Activated T-helper 1 cell treated with anti-CD3 and anti-CD28 coated beads, Interleukin-12 subunit alpha, Interleukin-12 subunit beta, Interleukin-2, Interleukin-4 antibody, amounts not matched to agents 30 ng/mL and 10 ng/mL and 1 ng/mL, durations not matched to agents 14 hours and 24 hours and 36 hours (primary cell): Measurements from ENCODE around the gene HOXB6. TPM values are rescaled to one million over a fixed set of nuclear protein-coding genes. Genes with fewer than 3 reads are reported as not detected.

Source experiments
- DNase-seq: peaks from one replicate; pipeline ENCODE4 v3.0.0; 2021; ENCODE audit warnings: low spot score
- H3K27ac Mint-ChIP-seq: one replicate; pipeline ENCODE4 v1.8.0; 2021; ENCODE audit warnings: mild to moderate bottlenecking, mixed read lengths
- H3K27me3 Mint-ChIP-seq: one replicate; pipeline ENCODE4 v1.8.0; 2022; ENCODE audit warnings: mild to moderate bottlenecking, moderate library complexity, mixed read lengths; ENCODE audit not compliant: insufficient read depth
- H3K36me3 Mint-ChIP-seq: one replicate; pipeline ENCODE4 v1.8.0; 2021; ENCODE audit warnings: low read depth, mixed read lengths
- H3K4me1 Mint-ChIP-seq: one replicate; pipeline ENCODE4 v1.8.0; 2021; ENCODE audit warnings: low read depth, mixed read lengths
- H3K4me3 Mint-ChIP-seq: one replicate; pipeline ENCODE4 v1.8.0; 2021; ENCODE audit warnings: mild to moderate bottlenecking, moderate library complexity, mixed read lengths
- H3K9me3 Mint-ChIP-seq: one replicate; pipeline ENCODE4 v1.8.0; 2021; ENCODE audit warnings: mixed read lengths
- intact Hi-C: fragments of 100-400 bp; cut with micrococcal nuclease; formaldehyde crosslinking; loops from one replicate; pipeline ENCODE4 v1.15.1; 2024
- total RNA-seq: library from RNA; stranded (reverse); gene quantifications from 2 replicates; pipeline ENCODE4 v1.2.3, GENCODE V29; 2022

HOXB6 gene
- total RNA-seq, 1 donor from 2014 or later: 0.99 TPM

DNA sequence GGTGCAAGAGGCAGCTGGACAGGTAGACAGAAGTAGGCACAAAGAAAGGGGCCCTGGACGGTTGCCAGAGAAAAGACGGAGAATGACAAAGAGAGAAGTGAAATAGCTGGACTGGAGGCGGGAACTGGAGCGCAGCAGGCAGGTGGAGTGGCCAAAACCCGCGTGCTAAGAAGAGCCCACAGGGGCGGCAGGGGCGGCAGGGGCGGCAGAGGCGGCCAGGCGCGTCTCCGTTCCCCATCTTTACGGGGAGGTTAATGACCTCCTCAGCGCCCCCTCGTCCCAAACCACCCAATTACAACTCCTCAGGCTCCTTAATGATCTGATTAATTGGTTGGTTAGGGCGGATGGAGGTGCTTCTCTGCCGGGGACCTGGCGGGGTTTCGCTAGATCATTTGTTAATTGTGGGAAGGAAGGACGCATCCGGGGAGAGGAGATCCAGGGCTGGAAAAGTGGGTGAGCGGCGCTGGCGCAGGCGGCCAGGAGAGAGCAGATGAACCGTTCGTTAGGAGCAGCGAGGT is 36.8 kb upstream of the HOXB6 start:
- peaks cover 94% of the 10 kb centered on the region for H3K27me3 Mint-ChIP-seq
- intact Hi-C loops: loop anchor here (10.0 kb wide), 1 partner anchor 353 kb away; the partner anchor contains the start of gene IGF2BP1
- H3K27ac Mint-ChIP-seq: peak overlapping the region; percentile 51
- DNase-seq: no peak
- H3K4me3 Mint-ChIP-seq: no peak overlapping the region
- peaks cover 17% of the 10 kb centered on the region for H3K4me1 Mint-ChIP-seq
- no peaks in the 10 kb centered on the region for H3K9me3 Mint-ChIP-seq
- H3K36me3 Mint-ChIP-seq: peaks cover 2% of the 10 kb centered on the region

DNA sequence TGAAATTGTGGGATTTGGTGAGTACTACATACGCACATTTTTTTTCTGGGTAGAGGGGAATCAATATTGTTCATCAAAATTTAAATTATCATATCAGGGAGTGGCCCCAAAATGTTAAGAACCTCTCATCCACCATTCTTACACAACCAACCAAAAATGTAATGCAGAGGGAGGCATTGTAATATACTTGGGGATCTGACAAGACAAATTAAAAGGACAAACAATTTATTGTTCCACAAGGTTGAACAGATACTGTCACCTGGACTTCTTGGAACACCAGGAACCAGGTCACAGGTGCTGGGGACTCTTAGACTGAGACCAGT is 36.0 kb upstream of the HOXB6 start:
- H3K9me3 Mint-ChIP-seq: no peaks in the 10 kb centered on the region
- no peak for DNase-seq
- H3K27me3 Mint-ChIP-seq: peaks cover 98% of the 10 kb centered on the region
- H3K36me3 Mint-ChIP-seq: peaks cover 2% of the 10 kb centered on the region
- intact Hi-C loops: loop anchor here (10.0 kb wide), 1 partner anchor 354 kb away; the partner anchor contains the start of gene IGF2BP1
- H3K4me3 Mint-ChIP-seq: no peak overlapping the region
- no peak overlapping the region for H3K27ac Mint-ChIP-seq
- H3K4me1 Mint-ChIP-seq: peaks cover 19% of the 10 kb centered on the region

- DNase-seq: no peak
- Mint-ChIP-seq H3K27me3 (peaks cover 98% of the 10 kb centered on the region), H3K9me3 (no peaks in the 10 kb centered on the region), H3K4me1 (peaks cover 19% of the 10 kb centered on the region), H3K27ac (no peak overlapping the region), H3K4me3 (no peak overlapping the region), H3K36me3 (peaks cover 2% of the 10 kb centered on the region)
- intact Hi-C loops: loop anchor here (5.0 to 10.0 kb wide), 2 partner anchors 107 to 355 kb away; partner anchors contain the start of gene IGF2BP1
These were observed 35.4 kb upstream of the HOXB6 start for GRCh38 chr17:48639982-48640857.

- Mint-ChIP-seq H3K27ac (no peak overlapping the region), H3K4me1 (peaks cover 19% of the 10 kb centered on the region), H3K4me3 (no peak overlapping the region), H3K27me3 (peaks cover 97% of the 10 kb centered on the region), H3K36me3 (peaks cover 2% of the 10 kb centered on the region), H3K9me3 (no peaks in the 10 kb centered on the region)
- DNase-seq: no peak
- intact Hi-C loops: loop anchor here (5.0 kb wide), 1 partner anchor 108 kb away; no protein-coding TSS in a partner anchor
These were observed 34.4 kb upstream of the HOXB6 start for GRCh38 chr17:48639136-48639535.

DNA sequence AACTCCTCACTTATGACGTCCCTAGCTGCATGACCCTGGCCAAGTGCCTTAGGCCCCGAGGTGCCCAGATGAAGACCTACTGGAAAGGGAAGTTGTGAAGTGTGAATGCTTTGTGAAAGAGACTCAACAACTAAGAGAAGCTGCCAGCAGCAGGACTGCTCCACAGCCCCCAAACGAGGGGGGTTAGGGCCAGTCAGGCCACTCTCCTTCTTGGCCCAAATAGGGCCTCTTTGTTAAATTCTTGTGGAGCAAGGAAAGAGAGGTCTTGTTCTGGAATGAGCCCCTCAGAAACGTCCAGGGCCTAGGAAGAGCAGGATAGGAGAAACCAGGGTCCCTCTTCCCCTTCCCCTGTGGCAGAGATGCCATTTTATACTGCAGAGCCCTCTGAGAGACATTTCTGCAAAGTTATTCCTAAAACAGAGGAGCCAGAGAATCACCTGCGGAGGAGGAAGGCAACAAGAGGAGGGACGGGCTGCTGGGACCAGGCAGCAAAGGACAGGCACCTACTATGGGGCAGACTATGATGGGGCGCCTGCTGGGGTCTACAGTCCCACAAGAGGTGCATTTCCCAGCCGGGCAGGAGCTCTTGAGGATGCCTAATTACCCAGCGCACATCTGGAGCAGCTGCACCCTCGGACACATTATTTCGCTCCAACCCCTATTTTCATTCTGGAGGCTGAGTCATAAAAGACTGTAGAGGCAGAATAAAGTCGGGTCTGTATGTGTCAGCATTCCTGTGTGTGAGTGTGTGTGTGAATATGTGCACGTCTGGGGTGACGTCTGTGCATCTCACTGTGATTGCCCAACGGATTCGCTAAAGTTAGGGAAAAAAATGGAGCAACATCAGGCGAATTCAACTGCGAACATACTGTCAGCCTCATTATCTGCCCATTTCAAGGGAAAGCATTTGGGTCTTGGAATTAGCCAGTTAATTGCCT is 32.8 kb upstream of the HOXB6 start:
- H3K9me3 Mint-ChIP-seq: no peaks in the 10 kb centered on the region

GRCh38 chr17:48636177-48637018 is 31.6 kb upstream of the HOXB6 start:
- DNase-seq: peak; percentile 52
- Mint-ChIP-seq H3K4me1 (peaks cover 12% of the 10 kb centered on the region), H3K27ac (no peak overlapping the region), H3K9me3 (no peaks in the 10 kb centered on the region), H3K4me3 (no peak overlapping the region), H3K36me3 (no peaks in the 10 kb centered on the region), H3K27me3 (peaks cover 90% of the 10 kb centered on the region)
- intact Hi-C loops: loop anchor here (5.0 kb wide), 1 partner anchor 111 kb away; no protein-coding TSS in a partner anchor

More for the DNA sequence above, 32.8 kb upstream of the HOXB6 start:
- no peak for DNase-seq
- H3K4me1 Mint-ChIP-seq: peaks cover 17% of the 10 kb centered on the region
- peaks cover 94% of the 10 kb centered on the region for H3K27me3 Mint-ChIP-seq
- H3K4me3 Mint-ChIP-seq: no peak overlapping the region
- intact Hi-C loops: loop anchor here (5.0 kb wide), 1 partner anchor 110 kb away; no protein-coding TSS in a partner anchor
- H3K36me3 Mint-ChIP-seq: peaks cover 2% of the 10 kb centered on the region
- H3K27ac Mint-ChIP-seq: no peak overlapping the region

DNA sequence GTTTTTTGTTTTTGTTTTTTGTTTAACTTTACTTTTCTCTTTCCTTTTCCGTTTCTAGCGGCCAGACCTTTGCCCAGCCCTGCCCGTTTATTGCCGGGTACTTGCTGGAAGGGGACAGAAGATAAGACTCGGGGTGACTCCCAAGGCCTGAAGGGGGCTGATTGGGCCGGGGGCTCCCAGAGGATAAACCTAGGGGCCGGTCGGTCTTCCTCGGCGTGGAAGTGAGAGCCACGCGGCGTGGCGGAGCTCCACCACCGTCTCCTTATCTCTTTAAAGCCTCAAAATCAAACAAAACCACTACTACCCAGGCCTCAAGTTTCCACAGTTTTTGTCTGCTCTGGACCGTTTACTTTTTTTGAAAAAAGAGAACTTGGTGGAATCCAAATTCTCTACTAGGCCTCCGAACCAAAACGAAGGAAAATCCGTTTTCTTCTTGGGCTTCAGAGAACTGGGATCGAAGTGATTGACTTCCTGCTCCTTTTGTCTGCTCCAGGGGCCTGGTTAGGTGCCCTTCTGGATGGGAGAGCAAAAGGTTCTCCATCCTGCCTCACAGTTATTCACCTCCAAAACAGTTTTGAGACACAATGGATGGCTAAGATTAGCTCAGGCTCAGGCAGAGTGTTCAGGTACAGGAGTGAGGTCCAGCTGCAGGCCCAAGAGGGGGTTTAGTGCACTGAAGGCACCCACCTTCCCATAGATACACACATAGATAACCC is 29.9 kb upstream of the HOXB6 start:
- H3K36me3 Mint-ChIP-seq: no peaks in the 10 kb centered on the region
- peaks cover 89% of the 10 kb centered on the region for H3K27me3 Mint-ChIP-seq
- no peak for DNase-seq
- H3K4me3 Mint-ChIP-seq: peak overlapping the region; percentile 26
- peak overlapping the region; percentile 12 for H3K27ac Mint-ChIP-seq
- intact Hi-C loops: loop anchor here (5.0 kb wide), 1 partner anchor 113 kb away; no protein-coding TSS in a partner anchor
- peaks cover 10% of the 10 kb centered on the region for H3K4me1 Mint-ChIP-seq
- no peaks in the 10 kb centered on the region for H3K9me3 Mint-ChIP-seq

GRCh38 chr17:48633266-48633677 is 28.5 kb upstream of the HOXB6 start:
- Mint-ChIP-seq H3K36me3 (no peaks in the 10 kb centered on the region), H3K27me3 (peaks cover 89% of the 10 kb centered on the region), H3K4me1 (peaks cover 10% of the 10 kb centered on the region), H3K27ac (no peak overlapping the region), H3K4me3 (peak overlapping the region; percentile 50), H3K9me3 (no peaks in the 10 kb centered on the region)
- intact Hi-C loops: no loop called here
- no peak for DNase-seq

- H3K27ac Mint-ChIP-seq: peak overlapping the region; percentile 66
- no peaks in the 10 kb centered on the region for H3K9me3 Mint-ChIP-seq
- peak overlapping the region; percentile 50 for H3K4me3 Mint-ChIP-seq
- no peak for DNase-seq
- intact Hi-C loops: no loop called here
- H3K36me3 Mint-ChIP-seq: no peaks in the 10 kb centered on the region
- H3K27me3 Mint-ChIP-seq: peaks cover 89% of the 10 kb centered on the region
- H3K4me1 Mint-ChIP-seq: peaks cover 10% of the 10 kb centered on the region
These were observed 27.9 kb upstream of the HOXB6 start for GRCh38 chr17:48632579-48633265.

- no peaks in the 10 kb centered on the region for H3K36me3 Mint-ChIP-seq
- intact Hi-C loops: no loop called here
- DNase-seq: no peak
- peaks cover 89% of the 10 kb centered on the region for H3K27me3 Mint-ChIP-seq
- peaks cover 12% of the 10 kb centered on the region for H3K4me1 Mint-ChIP-seq
- no peak overlapping the region for H3K27ac Mint-ChIP-seq
- H3K9me3 Mint-ChIP-seq: no peaks in the 10 kb centered on the region
- no peak overlapping the region for H3K4me3 Mint-ChIP-seq
These were observed 27.1 kb upstream of the HOXB6 start for GRCh38 chr17:48631693-48632578.
